Osteocyte (in vitro differentiated cells): ENCODE data around the gene TMPRSS6. TPM values are rescaled to one million over a fixed set of nuclear protein-coding genes. Genes with fewer than 3 reads are reported as not detected.
A peak's percentile ranks its signal among the peaks of the same experiment; 100 is the strongest.

Experiments
- DNase-seq: peaks from one replicate; pipeline ENCODE4 v3.0.0; 2021; ENCODE audit warnings: mixed read lengths; ENCODE audit not compliant: unreplicated experiment; ENCODE audit errors: extremely low spot score
- H3K27ac Mint-ChIP-seq: one replicate; pipeline ENCODE4 v1.8.0; 2021; ENCODE audit warnings: mild to moderate bottlenecking, mixed read lengths; ENCODE audit not compliant: unreplicated experiment
- H3K27me3 Mint-ChIP-seq: one replicate; pipeline ENCODE4 v1.8.0; 2021; ENCODE audit warnings: mixed read lengths; ENCODE audit not compliant: unreplicated experiment
- H3K36me3 Mint-ChIP-seq: one replicate; pipeline ENCODE4 v1.8.0; 2021; ENCODE audit warnings: mixed read lengths; ENCODE audit not compliant: unreplicated experiment
- H3K4me1 Mint-ChIP-seq: one replicate; pipeline ENCODE4 v1.8.0; 2021; ENCODE audit warnings: mixed read lengths; ENCODE audit not compliant: unreplicated experiment
- H3K4me3 Mint-ChIP-seq: one replicate; pipeline ENCODE4 v1.8.0; 2021; ENCODE audit warnings: mild to moderate bottlenecking, moderate library complexity, mixed read lengths; ENCODE audit not compliant: unreplicated experiment
- H3K9me3 Mint-ChIP-seq: one replicate; pipeline ENCODE4 v1.8.0; 2021; ENCODE audit warnings: mixed read lengths; ENCODE audit not compliant: unreplicated experiment
- total RNA-seq: library from RNA; stranded (reverse); gene quantifications from 2 replicates; pipeline ENCODE4 v1.2.1, GENCODE V29; 2021
- TF ChIP-seq, protein P1 (sequence below): fragments of 200-600 bp; sonication (generic); IDR thresholded peaks from 2 replicates; pipeline ENCODE4 v1.5.0; 2021; ENCODE audit warnings: antibody characterized with exemption, mild to moderate bottlenecking, moderate library complexity

The TMPRSS6 gene
- total RNA-seq, 1 donor from 2014 or later = not detected

- H3K27ac Mint-ChIP-seq = peak within 1 kb of the TSS; percentile 91
- TF ChIP-seq, protein P1, sequence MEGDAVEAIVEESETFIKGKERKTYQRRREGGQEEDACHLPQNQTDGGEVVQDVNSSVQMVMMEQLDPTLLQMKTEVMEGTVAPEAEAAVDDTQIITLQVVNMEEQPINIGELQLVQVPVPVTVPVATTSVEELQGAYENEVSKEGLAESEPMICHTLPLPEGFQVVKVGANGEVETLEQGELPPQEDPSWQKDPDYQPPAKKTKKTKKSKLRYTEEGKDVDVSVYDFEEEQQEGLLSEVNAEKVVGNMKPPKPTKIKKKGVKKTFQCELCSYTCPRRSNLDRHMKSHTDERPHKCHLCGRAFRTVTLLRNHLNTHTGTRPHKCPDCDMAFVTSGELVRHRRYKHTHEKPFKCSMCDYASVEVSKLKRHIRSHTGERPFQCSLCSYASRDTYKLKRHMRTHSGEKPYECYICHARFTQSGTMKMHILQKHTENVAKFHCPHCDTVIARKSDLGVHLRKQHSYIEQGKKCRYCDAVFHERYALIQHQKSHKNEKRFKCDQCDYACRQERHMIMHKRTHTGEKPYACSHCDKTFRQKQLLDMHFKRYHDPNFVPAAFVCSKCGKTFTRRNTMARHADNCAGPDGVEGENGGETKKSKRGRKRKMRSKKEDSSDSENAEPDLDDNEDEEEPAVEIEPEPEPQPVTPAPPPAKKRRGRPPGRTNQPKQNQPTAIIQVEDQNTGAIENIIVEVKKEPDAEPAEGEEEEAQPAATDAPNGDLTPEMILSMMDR = no peak
- DNase-seq = peak; percentile 91
Measured at GRCh38 chr22:37019309-37020191, 90.0 kb downstream of the TMPRSS6 start, which contains the start of the genes MPST and TST. MPST (plus strand) TSS chr22:37019742; CDS start chr22:37019837, 95 bp downstream. TST (minus strand) TSS chr22:37019447; CDS start chr22:37018732, 715 bp downstream.

GRCh38 chr22:37018815-37019308 is 90.7 kb downstream of the TMPRSS6 start:
- Mint-ChIP-seq H3K27me3 (no peaks in the 10 kb centered on the region), H3K4me1 (peaks cover 33% of the 10 kb centered on the region), H3K4me3 (peak overlapping the region; percentile 81), H3K36me3 (no peaks in the 10 kb centered on the region), H3K9me3 (no peaks in the 10 kb centered on the region), H3K27ac (peak overlapping the region; percentile 69)
- TF ChIP-seq, protein P1 = no peak
- DNase-seq = no peak

More at GRCh38 chr22:37019309-37020191, 90.0 kb downstream of the TMPRSS6 start, which contains the start of the genes MPST and TST:
- Mint-ChIP-seq H3K9me3 (no peaks in the 10 kb centered on the region), H3K4me3 (peak within 1 kb of the TSS; percentile 92), H3K4me1 (peaks cover 33% of the 10 kb centered on the region), H3K27me3 (no peaks in the 10 kb centered on the region), H3K36me3 (no peaks in the 10 kb centered on the region)

- no peaks in the 10 kb centered on the region for H3K36me3 Mint-ChIP-seq
Measured at GRCh38 chr22:37018086-37018814, 91.3 kb downstream of the TMPRSS6 start.

GRCh38 chr22:37017356-37017755 is 92.2 kb downstream of the TMPRSS6 start:
- H3K36me3 Mint-ChIP-seq = no peaks in the 10 kb centered on the region
- no peaks in the 10 kb centered on the region for H3K27me3 Mint-ChIP-seq
- H3K4me1 Mint-ChIP-seq = peaks cover 33% of the 10 kb centered on the region
- no peak for DNase-seq
- no peak overlapping the region for H3K27ac Mint-ChIP-seq
- H3K4me3 Mint-ChIP-seq = no peak overlapping the region
- TF ChIP-seq, protein P1 = no peak
- no peaks in the 10 kb centered on the region for H3K9me3 Mint-ChIP-seq

More at GRCh38 chr22:37018086-37018814, 91.3 kb downstream of the TMPRSS6 start:
- peak overlapping the region; percentile 69 for H3K27ac Mint-ChIP-seq
- peaks cover 33% of the 10 kb centered on the region for H3K4me1 Mint-ChIP-seq
- TF ChIP-seq, protein P1 = no peak
- no peak for DNase-seq
- H3K27me3 Mint-ChIP-seq = no peaks in the 10 kb centered on the region
- no peaks in the 10 kb centered on the region for H3K9me3 Mint-ChIP-seq
- peak overlapping the region; percentile 81 for H3K4me3 Mint-ChIP-seq
